ENCODE results near the gene DISP3.
"Not testable (repeated sequence)": the region's sequence is repeated elsewhere in the genome, so short reads cannot be mapped to it uniquely, and the experiment has no call there.

The DISP3 gene

DNA sequence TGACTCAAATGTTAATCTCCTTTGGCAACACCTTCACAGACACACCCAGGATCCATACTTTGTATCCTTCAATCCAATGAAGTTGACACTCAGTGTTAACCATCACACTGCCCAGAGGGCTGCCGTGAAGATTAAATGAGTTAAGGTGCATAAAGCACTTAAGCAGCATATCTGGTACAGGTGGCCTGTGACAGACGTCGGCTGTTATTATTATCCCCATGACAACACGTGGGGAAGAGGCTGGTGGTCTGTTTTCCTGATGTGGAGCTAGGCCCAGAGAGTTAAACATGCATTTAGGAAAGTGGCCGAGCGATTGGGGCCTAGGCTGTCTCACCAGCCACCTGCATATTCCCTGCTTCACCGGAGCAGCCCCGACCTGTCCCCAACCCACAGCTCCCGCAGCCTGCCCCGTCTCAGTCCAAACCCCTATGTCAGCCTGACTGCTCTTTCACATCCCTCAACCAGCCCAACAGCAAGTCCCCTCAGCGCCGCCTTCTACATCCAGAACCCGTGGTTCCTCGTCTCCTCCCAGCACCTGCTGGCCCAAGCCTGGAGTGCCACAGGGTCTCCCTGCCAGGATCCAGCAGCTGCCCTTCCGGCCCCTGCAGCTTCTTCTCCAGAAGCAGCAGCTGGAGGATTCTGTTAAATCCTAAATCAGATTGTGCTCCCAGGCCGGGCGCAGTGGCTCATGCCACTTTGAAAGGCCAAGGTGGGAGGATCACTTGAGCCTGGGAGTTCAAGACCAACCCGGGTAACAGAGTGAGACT, 97.3 kb downstream of the DISP3 start:
- H3K27me3 ChIP-seq (ENCODE audit: control insufficient read depth, insufficient read depth, low read length): peaks cover 6% of the 10 kb centered on the region
- H3K4me1 ChIP-seq (ENCODE audit: control insufficient read depth, insufficient read depth, low read length): no peaks in the 10 kb centered on the region
- H3K9ac ChIP-seq (ENCODE audit: low read length): no peak overlapping the region
- H3K4me3 ChIP-seq (ENCODE audit: low read length): no peak overlapping the region
- H3K27ac ChIP-seq (ENCODE audit: low read depth, low read length): no peak overlapping the region
- H3K36me3 ChIP-seq (ENCODE audit: control insufficient read depth, insufficient read depth, low read length): no peaks in the 10 kb centered on the region

DNA sequence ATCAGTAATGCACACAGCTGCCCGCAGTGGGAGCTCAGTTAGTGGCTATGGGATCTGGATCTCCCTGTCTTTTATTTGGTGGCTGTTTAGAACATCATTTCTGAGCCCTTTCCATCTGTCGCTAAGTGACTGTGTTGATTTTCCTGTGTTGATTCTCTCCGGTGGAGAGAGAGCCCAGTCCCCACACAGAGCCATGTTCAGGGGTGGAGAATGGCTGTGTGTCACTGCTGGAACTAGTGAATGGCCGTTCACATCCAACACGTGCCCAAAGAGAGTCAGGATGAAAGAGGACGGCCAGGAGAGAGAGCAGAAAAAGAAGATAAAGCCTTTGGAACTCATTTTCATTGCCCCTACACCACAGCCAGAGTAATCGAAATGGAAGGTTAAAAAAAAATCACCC, 99.0 kb downstream of the DISP3 start:
- H3K36me3 ChIP-seq (ENCODE audit: control insufficient read depth, insufficient read depth, low read length): no peaks in the 10 kb centered on the region
- H3K27me3 ChIP-seq (ENCODE audit: control insufficient read depth, insufficient read depth, low read length): peaks cover 6% of the 10 kb centered on the region
- no peak overlapping the region for H3K9ac ChIP-seq (ENCODE audit: low read length)
- no peaks in the 10 kb centered on the region for H3K4me1 ChIP-seq (ENCODE audit: control insufficient read depth, insufficient read depth, low read length)
- no peak overlapping the region for H3K4me3 ChIP-seq (ENCODE audit: low read length)
- H3K27ac ChIP-seq (ENCODE audit: low read depth, low read length): no peak overlapping the region

DNA sequence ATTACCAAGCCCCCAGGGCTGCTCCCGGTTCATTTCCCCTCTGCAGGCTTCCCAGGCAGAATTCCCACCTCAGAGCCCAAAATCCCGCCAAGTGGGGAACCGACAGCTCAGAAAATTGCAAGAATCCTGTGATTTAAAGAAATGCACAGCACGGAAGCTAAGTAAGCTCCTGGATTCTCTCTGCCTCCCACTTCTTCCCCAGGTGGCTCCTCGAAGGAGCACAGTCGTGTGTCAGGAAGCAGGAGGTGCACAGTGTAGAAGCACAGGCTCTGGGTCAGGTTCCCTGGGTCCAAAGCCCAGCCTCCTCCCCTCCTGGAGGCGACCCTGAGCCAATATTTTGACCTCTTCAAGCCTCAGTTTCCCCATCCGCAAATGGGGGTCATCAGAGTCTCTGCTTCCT, 100.6 kb downstream of the DISP3 start:
- Histone ChIP-seq H3K9ac (ENCODE audit: low read length) (no peak overlapping the region), H3K27ac (ENCODE audit: low read depth, low read length) (no peak overlapping the region), H3K4me3 (ENCODE audit: low read length) (no peak overlapping the region), H3K36me3 (ENCODE audit: control insufficient read depth, insufficient read depth, low read length) (no peaks in the 10 kb centered on the region), H3K27me3 (ENCODE audit: control insufficient read depth, insufficient read depth, low read length) (peaks cover 6% of the 10 kb centered on the region), H3K4me1 (ENCODE audit: control insufficient read depth, insufficient read depth, low read length) (no peaks in the 10 kb centered on the region)

DNA sequence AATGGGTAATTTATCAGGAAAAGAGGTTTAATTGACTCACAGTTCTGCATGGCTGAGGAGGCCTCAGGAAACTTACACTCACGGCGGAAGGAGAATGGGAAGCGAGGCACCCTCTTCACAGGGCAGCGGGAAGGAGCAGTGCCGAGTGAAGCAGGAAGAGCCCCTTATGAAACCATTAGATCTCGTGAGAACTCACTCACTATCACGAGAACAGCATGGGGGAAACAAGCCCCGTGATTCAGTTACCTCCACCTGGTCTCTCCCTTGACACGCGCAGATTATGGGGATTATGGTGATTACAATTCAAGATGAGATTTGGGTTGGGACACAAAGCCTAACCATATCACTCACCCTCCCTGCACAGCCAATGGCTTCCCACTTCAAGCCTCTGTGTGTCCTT, 101.1 kb downstream of the DISP3 start:
- not testable (repeated sequence) for H3K9ac ChIP-seq (ENCODE audit: low read length); H3K36me3 ChIP-seq (ENCODE audit: control insufficient read depth, insufficient read depth, low read length); H3K4me3 ChIP-seq (ENCODE audit: low read length); H3K27ac ChIP-seq (ENCODE audit: low read depth, low read length); H3K4me1 ChIP-seq (ENCODE audit: control insufficient read depth, insufficient read depth, low read length); H3K27me3 ChIP-seq (ENCODE audit: control insufficient read depth, insufficient read depth, low read length)

DNA sequence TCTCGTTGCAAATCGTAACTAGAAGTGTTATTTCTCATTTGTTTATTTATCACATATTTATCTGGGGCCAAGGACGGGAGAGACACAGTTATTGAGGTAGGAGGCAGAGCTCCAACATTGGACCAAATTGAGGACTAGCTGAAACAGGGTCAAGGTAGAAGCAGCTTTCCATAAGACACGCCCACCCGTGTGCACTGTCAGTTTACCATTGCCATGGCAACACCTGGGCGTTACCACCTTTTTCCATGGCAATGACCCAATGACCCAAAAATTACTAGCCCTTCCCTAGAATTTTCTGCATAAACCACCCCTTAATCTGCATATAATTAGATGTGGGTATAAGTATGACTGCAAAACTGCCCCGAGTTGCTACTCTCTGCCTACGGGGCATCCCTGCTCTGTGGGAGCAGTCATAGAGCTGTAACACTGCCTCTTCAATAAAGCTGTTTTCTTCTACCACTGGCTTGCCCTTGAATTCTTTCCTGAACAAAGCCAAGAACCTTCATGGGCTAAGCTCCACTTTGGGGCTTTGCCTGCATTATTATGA, 102.6 kb downstream of the DISP3 start:
- Histone ChIP-seq H3K4me1 (ENCODE audit: control insufficient read depth, insufficient read depth, low read length) (no peaks in the 10 kb centered on the region), H3K36me3 (ENCODE audit: control insufficient read depth, insufficient read depth, low read length) (no peaks in the 10 kb centered on the region), H3K9ac (ENCODE audit: low read length) (no peak overlapping the region), H3K4me3 (ENCODE audit: low read length) (no peak overlapping the region), H3K27ac (ENCODE audit: low read depth, low read length) (no peak overlapping the region), H3K27me3 (ENCODE audit: control insufficient read depth, insufficient read depth, low read length) (peaks cover 10% of the 10 kb centered on the region)

DNA sequence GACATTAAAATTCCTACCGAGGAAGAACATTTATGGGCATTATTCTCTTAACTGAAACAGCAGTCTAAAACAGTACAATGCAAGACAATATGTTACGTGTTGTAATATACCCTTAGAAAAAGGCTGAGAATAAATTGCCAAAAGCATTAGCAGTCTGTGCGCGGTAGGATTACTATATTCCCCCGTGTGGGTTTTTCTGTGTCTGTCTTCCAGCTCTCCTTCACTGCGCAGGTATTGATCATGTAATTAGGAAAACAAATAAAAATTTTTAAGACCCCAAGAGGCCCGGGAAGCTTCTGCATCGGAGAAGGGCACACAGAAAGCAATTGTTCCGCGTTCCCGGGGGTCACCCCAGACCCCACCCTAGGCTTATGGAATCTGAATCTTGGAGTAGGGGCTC, 106.4 kb downstream of the DISP3 start:
- no peaks in the 10 kb centered on the region for H3K4me1 ChIP-seq (ENCODE audit: control insufficient read depth, insufficient read depth, low read length)
- no peak overlapping the region for H3K9ac ChIP-seq (ENCODE audit: low read length)
- H3K27me3 ChIP-seq (ENCODE audit: control insufficient read depth, insufficient read depth, low read length): peaks cover 4% of the 10 kb centered on the region
- no peaks in the 10 kb centered on the region for H3K36me3 ChIP-seq (ENCODE audit: control insufficient read depth, insufficient read depth, low read length)
- no peak overlapping the region for H3K27ac ChIP-seq (ENCODE audit: low read depth, low read length)
- no peak overlapping the region for H3K4me3 ChIP-seq (ENCODE audit: low read length)
